Endothelial cell (in vitro differentiated cells): ENCODE results near the gene CPXM1. TPM values are rescaled to one million over a fixed set of nuclear protein-coding genes. Genes with fewer than 3 reads are reported as not detected.
A peak's percentile ranks its signal among the peaks of the same experiment; 100 is the strongest.

ENCODE experiments used
- DNase-seq: peaks from one replicate; pipeline ENCODE4 v3.0.0; 2021; ENCODE audit warnings: low spot score
- H3K27ac Mint-ChIP-seq: one replicate; pipeline ENCODE4 v1.8.0; 2021; ENCODE audit warnings: mixed read lengths, inconsistent platforms; ENCODE audit not compliant: unreplicated experiment
- H3K27me3 Mint-ChIP-seq: one replicate; pipeline ENCODE4 v1.8.0; 2021; ENCODE audit warnings: mild to moderate bottlenecking, moderate library complexity, mixed read lengths, inconsistent platforms; ENCODE audit not compliant: unreplicated experiment
- H3K36me3 Mint-ChIP-seq: one replicate; pipeline ENCODE4 v1.8.0; 2021; ENCODE audit warnings: mild to moderate bottlenecking, low read depth, mixed read lengths, inconsistent platforms; ENCODE audit not compliant: unreplicated experiment
- H3K4me1 Mint-ChIP-seq: one replicate; pipeline ENCODE4 v1.8.0; 2021; ENCODE audit warnings: mild to moderate bottlenecking, mixed read lengths, inconsistent platforms; ENCODE audit not compliant: unreplicated experiment
- H3K4me3 Mint-ChIP-seq: one replicate; pipeline ENCODE4 v1.8.0; 2021; ENCODE audit warnings: mild to moderate bottlenecking, mixed read lengths, inconsistent platforms; ENCODE audit not compliant: unreplicated experiment
- H3K9me3 Mint-ChIP-seq: one replicate; pipeline ENCODE4 v1.8.0; 2021; ENCODE audit warnings: mixed read lengths, inconsistent platforms; ENCODE audit not compliant: unreplicated experiment
- total RNA-seq: library from RNA; stranded (reverse); fragmentation: NEBNext Ultra II Directional; extraction: Animal tissue kit (Norgen Biotek cat#: 25700); gene quantifications from one replicate; pipeline ENCODE4 v1.2.1, GENCODE V29; 2021; ENCODE audit not compliant: unreplicated experiment
- TF ChIP-seq, protein P1 (sequence below): fragments of 200-600 bp; sonication (generic); IDR thresholded peaks from one replicate; pipeline ENCODE4 v1.5.0; 2021; ENCODE audit warnings: antibody characterized with exemption; ENCODE audit not compliant: unreplicated experiment

The CPXM1 gene
- total RNA-seq, 1 donor from 2014 or later = 139 TPM

DNA sequence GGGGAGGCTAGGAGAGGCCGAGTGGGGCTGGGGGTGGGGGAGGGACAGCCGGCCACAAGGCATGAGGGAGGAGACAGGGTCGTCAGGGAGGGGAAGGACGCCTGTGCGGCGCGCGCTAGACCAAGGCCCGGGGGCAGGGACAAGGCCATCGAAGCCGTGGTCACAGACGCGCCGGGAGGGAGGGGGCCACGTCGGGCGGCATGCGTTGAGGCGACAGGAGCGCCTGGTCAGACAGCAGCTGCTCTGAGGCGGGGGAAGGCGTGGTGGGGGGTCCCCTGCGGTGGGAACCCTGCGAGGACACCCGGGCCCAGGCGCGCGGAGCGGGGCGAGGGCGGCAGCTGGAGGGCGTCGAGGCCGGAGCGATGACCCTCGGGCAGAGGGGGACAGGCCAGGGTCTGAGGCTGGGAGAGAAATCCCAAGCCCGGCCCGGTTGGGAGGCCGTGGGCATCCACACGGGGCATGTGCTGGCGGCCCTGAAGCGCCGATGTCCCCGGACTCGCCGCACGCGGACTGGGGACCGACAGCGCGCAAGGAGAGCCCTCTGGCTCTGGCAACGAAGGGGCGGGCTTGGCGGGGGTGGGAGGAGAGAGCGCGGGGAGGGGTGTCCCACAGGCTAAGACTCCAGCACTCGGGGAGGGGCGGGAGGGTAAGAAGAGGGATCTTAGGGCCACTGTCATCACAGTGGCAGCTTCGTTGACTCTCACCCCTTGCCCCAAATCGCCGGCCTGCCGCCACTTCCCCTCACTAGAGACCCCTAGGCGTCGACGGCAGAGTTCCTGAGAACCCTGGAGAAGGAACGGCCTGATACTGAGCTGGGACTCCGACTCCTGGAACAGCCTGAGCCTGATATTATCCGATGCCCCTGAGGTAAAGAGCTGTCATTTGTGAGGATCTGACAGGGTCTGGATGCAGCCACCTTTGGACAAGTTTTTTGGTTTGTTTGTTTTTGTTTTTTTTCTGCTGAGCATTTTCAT is 20.8 kb upstream of the CPXM1 start:
- peak overlapping the region; percentile 32 for H3K4me3 Mint-ChIP-seq

DNA sequence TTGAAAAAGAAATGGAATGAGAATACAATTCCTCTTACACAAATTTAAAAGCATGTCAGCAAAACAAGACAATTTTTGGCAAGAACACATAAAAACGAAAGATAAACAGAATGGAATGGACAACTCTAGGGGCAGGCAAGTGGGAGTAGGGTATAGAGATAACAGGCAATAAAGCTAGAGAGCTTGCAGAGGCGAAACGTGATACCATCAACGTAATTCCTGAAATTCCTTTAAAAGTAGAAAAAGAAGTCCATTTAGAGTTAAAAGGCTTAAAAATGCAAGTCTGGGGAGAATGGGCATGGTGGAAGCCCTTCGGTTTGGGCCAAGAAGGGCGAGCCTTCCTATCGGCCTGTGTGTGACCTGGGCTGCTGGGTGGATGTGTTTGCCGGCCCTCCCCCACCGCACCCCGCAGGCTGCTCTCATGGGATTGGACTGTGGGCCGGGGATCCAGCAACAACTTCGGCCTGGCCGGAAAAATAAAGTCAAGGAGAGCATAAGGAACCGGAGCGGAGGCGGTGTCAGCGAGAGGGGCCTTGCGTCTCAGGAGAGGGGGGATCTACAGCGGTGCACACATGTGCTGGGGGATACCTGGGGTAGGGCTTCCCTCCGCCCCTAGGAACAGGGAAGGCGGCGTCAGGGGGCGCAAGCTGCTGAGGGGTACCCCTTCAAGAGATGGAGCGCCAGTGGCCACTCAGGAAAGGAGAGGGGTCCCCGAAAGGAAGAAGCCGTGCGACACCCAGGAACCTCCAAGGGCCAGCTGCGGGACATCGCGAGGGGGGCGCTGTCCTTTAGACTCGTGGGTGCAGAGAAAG is 19.9 kb upstream of the CPXM1 start:
- Mint-ChIP-seq H3K36me3 (peaks cover 10% of the 10 kb centered on the region), H3K27me3 (peaks cover 22% of the 10 kb centered on the region), H3K4me3 (peak overlapping the region; percentile 11), H3K4me1 (peaks cover 5% of the 10 kb centered on the region), H3K27ac (peak overlapping the region; percentile 57), H3K9me3 (no peaks in the 10 kb centered on the region)
- TF ChIP-seq, protein P1, sequence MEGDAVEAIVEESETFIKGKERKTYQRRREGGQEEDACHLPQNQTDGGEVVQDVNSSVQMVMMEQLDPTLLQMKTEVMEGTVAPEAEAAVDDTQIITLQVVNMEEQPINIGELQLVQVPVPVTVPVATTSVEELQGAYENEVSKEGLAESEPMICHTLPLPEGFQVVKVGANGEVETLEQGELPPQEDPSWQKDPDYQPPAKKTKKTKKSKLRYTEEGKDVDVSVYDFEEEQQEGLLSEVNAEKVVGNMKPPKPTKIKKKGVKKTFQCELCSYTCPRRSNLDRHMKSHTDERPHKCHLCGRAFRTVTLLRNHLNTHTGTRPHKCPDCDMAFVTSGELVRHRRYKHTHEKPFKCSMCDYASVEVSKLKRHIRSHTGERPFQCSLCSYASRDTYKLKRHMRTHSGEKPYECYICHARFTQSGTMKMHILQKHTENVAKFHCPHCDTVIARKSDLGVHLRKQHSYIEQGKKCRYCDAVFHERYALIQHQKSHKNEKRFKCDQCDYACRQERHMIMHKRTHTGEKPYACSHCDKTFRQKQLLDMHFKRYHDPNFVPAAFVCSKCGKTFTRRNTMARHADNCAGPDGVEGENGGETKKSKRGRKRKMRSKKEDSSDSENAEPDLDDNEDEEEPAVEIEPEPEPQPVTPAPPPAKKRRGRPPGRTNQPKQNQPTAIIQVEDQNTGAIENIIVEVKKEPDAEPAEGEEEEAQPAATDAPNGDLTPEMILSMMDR = no peak
- DNase-seq = no peak

More for the DNA sequence above, 20.8 kb upstream of the CPXM1 start:
- TF ChIP-seq, protein P1 = no peak
- Mint-ChIP-seq H3K4me1 (peaks cover 5% of the 10 kb centered on the region), H3K9me3 (peaks cover 4% of the 10 kb centered on the region), H3K36me3 (peaks cover 10% of the 10 kb centered on the region), H3K27me3 (peaks cover 20% of the 10 kb centered on the region), H3K27ac (no peak overlapping the region)
- DNase-seq = no peak

DNA sequence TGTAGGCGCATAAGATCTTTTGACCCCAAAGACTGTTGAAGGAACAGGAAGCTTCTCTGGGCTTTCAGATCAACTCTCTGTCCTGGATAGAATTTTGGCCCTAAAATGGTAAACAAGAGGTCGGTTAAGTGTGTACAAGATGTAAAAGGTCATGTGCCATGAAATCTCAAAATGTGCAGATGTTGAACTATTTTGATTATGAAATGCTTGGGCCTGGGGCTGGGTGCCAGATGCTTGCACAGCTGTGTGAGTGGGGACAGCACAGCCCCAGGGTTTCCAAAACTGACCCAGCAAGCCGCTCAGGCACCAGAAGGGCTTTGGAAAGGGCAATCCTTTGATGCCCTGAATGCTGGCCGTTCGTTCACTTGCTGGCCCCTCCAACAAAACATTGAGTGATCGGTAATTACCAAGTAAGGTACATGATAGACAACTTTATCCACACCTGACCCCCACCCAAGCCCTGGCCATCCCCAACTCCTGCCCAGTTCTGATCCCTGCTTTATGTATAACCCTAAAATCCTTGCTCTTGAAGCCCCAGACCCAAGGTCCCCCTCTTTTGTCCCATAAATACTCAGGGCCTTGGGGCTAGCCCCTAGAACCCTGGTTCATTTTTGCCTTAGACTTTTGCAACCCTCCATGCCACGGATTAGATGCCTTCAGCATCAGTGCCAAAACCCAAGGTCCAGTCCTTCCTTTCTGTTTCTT is 17.6 kb upstream of the CPXM1 start:
- Mint-ChIP-seq H3K27ac (no peak overlapping the region), H3K36me3 (peaks cover 10% of the 10 kb centered on the region), H3K4me1 (peaks cover 5% of the 10 kb centered on the region), H3K4me3 (no peak overlapping the region), H3K9me3 (no peaks in the 10 kb centered on the region), H3K27me3 (peaks cover 25% of the 10 kb centered on the region)
- DNase-seq = no peak
- TF ChIP-seq, protein P1 = no peak

DNA sequence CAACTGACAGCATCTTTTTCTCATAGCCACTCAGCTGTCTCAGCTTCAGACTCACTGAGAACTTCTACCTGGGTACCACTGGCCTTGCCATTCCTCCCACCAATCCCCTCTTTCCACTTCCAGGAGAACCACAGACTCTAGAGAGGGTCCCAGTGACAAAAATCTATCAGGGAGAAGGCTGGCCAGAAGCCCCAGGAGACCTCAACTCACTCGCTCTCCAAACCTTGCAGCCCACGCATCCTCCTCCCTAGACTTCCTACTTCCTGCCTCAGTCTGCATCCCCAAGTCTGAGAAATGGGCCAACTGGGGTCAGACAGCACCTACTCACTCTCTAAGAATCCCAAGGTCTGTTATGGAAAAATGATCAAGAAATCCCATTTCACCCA is 16.9 kb upstream of the CPXM1 start:
- Mint-ChIP-seq H3K36me3 (peaks cover 10% of the 10 kb centered on the region), H3K4me1 (peaks cover 5% of the 10 kb centered on the region)

More for the DNA sequence above, 16.9 kb upstream of the CPXM1 start:
- no peak overlapping the region for H3K27ac Mint-ChIP-seq
- no peaks in the 10 kb centered on the region for H3K9me3 Mint-ChIP-seq
- DNase-seq = no peak
- H3K27me3 Mint-ChIP-seq = peaks cover 25% of the 10 kb centered on the region
- H3K4me3 Mint-ChIP-seq = peak overlapping the region; percentile 57
- TF ChIP-seq, protein P1 = no peak
